Suprapubic skin (tissue), 4 donors: ENCODE results near the gene MTMR3.

Experiments
- CTCF ChIP-seq, 2 donors: fragments of 200-600 bp in 1 of 2; fragments of 450-650 bp in 1 of 2; sonication (generic) in 1 of 2; IDR thresholded peaks; one replicate each; pipeline ENCODE4 v1.5.1; 2016 to 2019; ENCODE audit warnings: antibody characterized with exemption in 2 of 2, mild to moderate bottlenecking in 1 of 2, moderate library complexity in 1 of 2
- EP300 ChIP-seq: sonication (generic); formaldehyde crosslinking; IDR thresholded peaks from one replicate; pipeline ENCODE4 v1.6.1; 2017; ENCODE audit warnings: antibody characterized with exemption
- POLR2A ChIP-seq, 2 donors: fragments of 450-650 bp; IDR thresholded peaks; one replicate each; pipeline ENCODE4 v1.6.1; 2017; ENCODE audit warnings: antibody characterized with exemption in 2 of 2, mild to moderate bottlenecking in 2 of 2, moderate library complexity in 2 of 2
- POLR2AphosphoS5 ChIP-seq, 3 donors: sonication (generic); formaldehyde crosslinking; IDR thresholded peaks; one replicate each; pipeline ENCODE4 v1.6.1; 2017; ENCODE audit warnings: antibody characterized with exemption in 3 of 3

- no peak for TF ChIP-seq POLR2AphosphoS5 (IDR thresholded peaks at IDR 0.05)
- TF ChIP-seq CTCF (IDR thresholded peaks at IDR 0.05): no peak
- no peak for TF ChIP-seq POLR2A (IDR thresholded peaks at IDR 0.05)
- no peak for TF ChIP-seq EP300
Measured at GRCh38 chr22:29856496-29856895, 26.5 kb upstream of the MTMR3 start.
